Keratinocyte (primary cell): ENCODE measurements around the gene ABAT.

Experiments used
- EZH2 ChIP-seq: IDR thresholded peaks from one replicate; pipeline ENCODE4 v1.6.1; 2012; ENCODE audit warnings: inconsistent platforms, mild to moderate bottlenecking, low read length, moderate library complexity
- TF ChIP-seq, protein P1 (sequence below), 3 experiments: IDR thresholded peaks in 1 of 3; conservative IDR thresholded peaks in 1 of 3; optimal IDR thresholded peaks in 1 of 3; 2 replicates in 2 of 3; 3 replicates in 1 of 3; pipeline versions ENCODE3 to v1.5.1; 2011; ENCODE audit warnings: low read length in 3 of 3, mild to moderate bottlenecking in 3 of 3, moderate library complexity in 2 of 3, control low read depth in 1 of 3, inconsistent platforms in 1 of 3; ENCODE audit not compliant: insufficient read depth in 2 of 3; ENCODE audit errors: extremely low read depth in 1 of 3

DNA sequence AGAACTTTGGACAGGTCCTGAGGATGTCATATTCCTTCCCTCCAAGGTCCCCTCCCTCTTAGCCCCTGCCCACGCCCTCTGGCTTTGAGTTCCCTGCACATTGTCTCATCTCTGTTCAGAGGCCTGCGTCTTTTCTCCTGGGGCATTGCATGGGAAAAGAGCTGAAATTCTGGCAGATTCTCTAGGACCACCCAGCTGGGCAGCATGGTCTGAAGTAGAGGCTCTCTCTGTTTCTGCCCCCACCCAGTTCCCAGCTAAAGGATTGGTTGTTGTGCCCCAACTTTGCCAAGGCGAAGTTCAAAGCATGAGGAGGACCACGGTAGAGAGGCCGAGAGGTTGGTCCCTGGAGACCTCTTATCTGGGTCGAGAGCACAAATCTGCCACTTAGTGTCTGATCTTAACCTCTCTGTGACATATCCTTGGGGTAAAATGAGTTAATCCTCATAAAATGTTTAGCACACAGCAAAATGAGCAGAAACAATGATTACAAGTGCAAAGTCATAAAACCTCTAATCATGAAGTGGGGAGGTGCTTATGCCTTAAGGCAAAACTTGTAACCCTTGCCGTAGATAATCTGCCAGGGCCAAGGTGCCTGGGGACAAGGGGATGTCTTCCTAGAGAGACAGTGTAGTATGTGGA, 2.4 kb downstream of the ABAT start:
- TF ChIP-seq, protein P1, sequence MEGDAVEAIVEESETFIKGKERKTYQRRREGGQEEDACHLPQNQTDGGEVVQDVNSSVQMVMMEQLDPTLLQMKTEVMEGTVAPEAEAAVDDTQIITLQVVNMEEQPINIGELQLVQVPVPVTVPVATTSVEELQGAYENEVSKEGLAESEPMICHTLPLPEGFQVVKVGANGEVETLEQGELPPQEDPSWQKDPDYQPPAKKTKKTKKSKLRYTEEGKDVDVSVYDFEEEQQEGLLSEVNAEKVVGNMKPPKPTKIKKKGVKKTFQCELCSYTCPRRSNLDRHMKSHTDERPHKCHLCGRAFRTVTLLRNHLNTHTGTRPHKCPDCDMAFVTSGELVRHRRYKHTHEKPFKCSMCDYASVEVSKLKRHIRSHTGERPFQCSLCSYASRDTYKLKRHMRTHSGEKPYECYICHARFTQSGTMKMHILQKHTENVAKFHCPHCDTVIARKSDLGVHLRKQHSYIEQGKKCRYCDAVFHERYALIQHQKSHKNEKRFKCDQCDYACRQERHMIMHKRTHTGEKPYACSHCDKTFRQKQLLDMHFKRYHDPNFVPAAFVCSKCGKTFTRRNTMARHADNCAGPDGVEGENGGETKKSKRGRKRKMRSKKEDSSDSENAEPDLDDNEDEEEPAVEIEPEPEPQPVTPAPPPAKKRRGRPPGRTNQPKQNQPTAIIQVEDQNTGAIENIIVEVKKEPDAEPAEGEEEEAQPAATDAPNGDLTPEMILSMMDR (optimal IDR thresholded peaks at IDR 0.05 in 1 of 3, IDR thresholded peaks at IDR 0.05 in 1 of 3, conservative IDR thresholded peaks at IDR 0.05 in 1 of 3; ENCODE audit: extremely low read depth in 1 of 3, insufficient read depth in 2 of 3, low read length in 3 of 3) = no peak
- no peak for TF ChIP-seq EZH2
